Measurements from ENCODE around the gene SLC35E1. TPM values are rescaled to one million over a fixed set of nuclear protein-coding genes. Genes with fewer than 3 reads are reported as not detected.

SLC35E1 gene
- total RNA-seq, 1 donor from 2014 or later: 26.8 TPM

DNA sequence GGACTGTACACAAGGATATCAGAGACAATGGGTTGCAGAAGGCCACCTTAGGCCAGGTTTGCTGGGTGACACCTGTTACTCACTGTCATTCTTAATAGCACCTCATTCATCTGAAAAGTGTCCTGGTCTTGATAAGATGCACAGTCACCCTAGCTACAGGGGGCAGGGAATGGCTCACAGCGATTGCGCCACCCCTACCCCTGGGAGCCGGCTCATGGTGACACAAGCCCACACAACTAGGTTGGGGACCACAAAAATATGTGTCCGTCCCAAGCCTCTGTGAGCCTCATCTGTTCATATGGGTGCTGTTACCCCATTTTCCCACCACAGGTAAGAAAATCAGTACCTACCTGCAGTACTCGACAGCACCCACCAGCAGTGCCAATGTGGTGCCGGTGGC lies 32.4 kb upstream of the SLC35E1 start:
- TF ChIP-seq, protein P1, sequence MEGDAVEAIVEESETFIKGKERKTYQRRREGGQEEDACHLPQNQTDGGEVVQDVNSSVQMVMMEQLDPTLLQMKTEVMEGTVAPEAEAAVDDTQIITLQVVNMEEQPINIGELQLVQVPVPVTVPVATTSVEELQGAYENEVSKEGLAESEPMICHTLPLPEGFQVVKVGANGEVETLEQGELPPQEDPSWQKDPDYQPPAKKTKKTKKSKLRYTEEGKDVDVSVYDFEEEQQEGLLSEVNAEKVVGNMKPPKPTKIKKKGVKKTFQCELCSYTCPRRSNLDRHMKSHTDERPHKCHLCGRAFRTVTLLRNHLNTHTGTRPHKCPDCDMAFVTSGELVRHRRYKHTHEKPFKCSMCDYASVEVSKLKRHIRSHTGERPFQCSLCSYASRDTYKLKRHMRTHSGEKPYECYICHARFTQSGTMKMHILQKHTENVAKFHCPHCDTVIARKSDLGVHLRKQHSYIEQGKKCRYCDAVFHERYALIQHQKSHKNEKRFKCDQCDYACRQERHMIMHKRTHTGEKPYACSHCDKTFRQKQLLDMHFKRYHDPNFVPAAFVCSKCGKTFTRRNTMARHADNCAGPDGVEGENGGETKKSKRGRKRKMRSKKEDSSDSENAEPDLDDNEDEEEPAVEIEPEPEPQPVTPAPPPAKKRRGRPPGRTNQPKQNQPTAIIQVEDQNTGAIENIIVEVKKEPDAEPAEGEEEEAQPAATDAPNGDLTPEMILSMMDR (IDR thresholded peaks at IDR 0.05; ENCODE audit: borderline replicate concordance): no peak
- Histone ChIP-seq H3K27me3 (ENCODE audit: low read depth) (no peaks in the 10 kb centered on the region), H3K4me3 (no peak overlapping the region), H3K4me1 (peaks cover 95% of the 10 kb centered on the region), H3K36me3 (no peaks in the 10 kb centered on the region), H3K9me3 (replicated peaks) (no peaks in the 10 kb centered on the region), H3K27ac (replicated peaks) (no peak overlapping the region)
- DNase-seq: no peak
- intact Hi-C loops (cut with micrococcal nuclease): no loop called here

DNA sequence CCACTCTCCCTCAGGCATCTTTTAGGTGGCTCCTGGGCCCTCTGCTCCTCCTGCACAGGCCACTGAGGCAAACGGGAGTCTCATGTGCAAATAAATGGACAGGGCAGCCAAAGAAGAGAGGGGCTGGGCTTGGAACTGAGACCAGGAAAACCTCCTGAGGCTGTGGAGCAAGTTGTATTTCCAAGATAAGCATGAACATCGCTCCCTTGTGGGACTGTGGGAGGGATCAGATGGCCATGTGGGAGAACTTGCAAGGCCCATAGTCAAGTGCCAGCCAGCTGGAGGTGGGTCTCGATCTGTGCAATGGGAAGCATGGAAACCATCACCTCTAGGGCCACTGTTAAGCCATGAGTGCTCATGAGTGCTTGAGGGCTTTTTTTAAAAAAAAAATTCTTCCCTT lies 30.9 kb upstream of the SLC35E1 start:
- TF ChIP-seq, protein P1 (IDR thresholded peaks at IDR 0.05; ENCODE audit: borderline replicate concordance): no peak
- no peak for DNase-seq
- no peaks in the 10 kb centered on the region for H3K27me3 ChIP-seq (ENCODE audit: low read depth)
- peaks cover 95% of the 10 kb centered on the region for H3K4me1 ChIP-seq
- no peaks in the 10 kb centered on the region for H3K36me3 ChIP-seq
- H3K27ac ChIP-seq (replicated peaks): no peak overlapping the region
- H3K9me3 ChIP-seq (replicated peaks): no peaks in the 10 kb centered on the region
- intact Hi-C loops (cut with micrococcal nuclease): no loop called here
- H3K4me3 ChIP-seq: no peak overlapping the region

DNA sequence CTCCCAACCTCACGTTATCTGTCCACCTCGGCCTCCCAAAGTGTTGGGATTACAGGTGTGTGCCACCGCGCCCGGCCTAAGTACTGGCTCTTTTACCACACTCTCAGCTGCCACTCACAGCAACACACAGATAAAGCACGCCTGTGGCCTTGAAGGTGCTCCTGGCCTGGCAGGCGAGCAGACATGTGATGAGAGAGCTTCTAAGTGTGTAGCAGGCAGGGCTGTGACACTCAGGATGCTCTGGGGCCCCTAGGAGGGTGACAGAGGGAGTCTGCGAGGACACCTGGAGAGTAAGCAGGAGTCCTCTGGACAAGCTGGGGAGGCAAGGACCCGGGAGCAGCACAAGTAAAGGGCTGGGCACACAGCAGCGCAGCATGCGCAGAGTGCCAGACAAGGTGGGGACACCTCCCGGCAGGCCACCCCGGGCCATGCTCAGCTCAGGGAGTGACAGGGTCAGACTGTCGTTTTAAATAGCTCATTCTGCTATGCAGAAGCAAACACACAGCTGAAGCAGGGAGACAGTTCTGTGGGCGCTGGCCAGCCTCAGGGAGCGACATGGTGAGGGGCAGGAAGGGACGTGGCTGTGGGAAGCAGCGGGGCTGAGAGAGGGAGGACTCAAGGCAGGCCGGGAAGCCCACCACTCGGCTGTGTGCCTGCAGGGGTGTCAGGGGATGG lies 29.3 kb upstream of the SLC35E1 start:
- Histone ChIP-seq H3K4me1 (peaks cover 94% of the 10 kb centered on the region), H3K9me3 (replicated peaks) (no peaks in the 10 kb centered on the region), H3K4me3 (peak overlapping the region; percentile 3), H3K27ac (replicated peaks) (peak overlapping the region; percentile 72), H3K36me3 (no peaks in the 10 kb centered on the region), H3K27me3 (ENCODE audit: low read depth) (no peaks in the 10 kb centered on the region)
- DNase-seq: no peak
- TF ChIP-seq, protein P1 (IDR thresholded peaks at IDR 0.05; ENCODE audit: borderline replicate concordance): no peak
- intact Hi-C loops (cut with micrococcal nuclease): no loop called here

DNA sequence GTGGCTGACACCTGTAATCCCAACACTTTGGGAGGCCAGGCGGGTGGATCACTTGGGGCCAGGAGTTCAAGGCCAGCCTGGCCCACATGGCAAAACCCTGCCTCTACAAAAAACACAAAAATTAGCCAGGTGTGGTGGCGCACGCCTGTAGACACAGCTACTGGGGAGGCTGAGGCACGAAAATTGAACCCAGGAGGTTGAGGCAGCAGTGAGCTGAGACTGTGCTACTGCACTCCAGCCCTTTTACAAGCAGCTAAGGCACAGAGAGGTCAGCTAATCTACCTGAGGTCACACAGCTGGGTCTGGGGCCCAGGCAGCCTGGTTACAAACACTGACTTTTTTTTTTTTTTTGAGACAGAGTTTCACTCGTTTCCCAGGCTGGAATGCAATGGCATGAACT lies 28.6 kb upstream of the SLC35E1 start:
- intact Hi-C loops (cut with micrococcal nuclease): no loop called here
- peak overlapping the region; percentile 72 for H3K27ac ChIP-seq (replicated peaks)
- H3K4me3 ChIP-seq: no peak overlapping the region
- H3K4me1 ChIP-seq: peaks cover 93% of the 10 kb centered on the region
- DNase-seq: no peak
- TF ChIP-seq, protein P1 (IDR thresholded peaks at IDR 0.05; ENCODE audit: borderline replicate concordance): no peak
- H3K36me3 ChIP-seq: no peaks in the 10 kb centered on the region
- H3K9me3 ChIP-seq (replicated peaks): no peaks in the 10 kb centered on the region
- no peaks in the 10 kb centered on the region for H3K27me3 ChIP-seq (ENCODE audit: low read depth)

DNA sequence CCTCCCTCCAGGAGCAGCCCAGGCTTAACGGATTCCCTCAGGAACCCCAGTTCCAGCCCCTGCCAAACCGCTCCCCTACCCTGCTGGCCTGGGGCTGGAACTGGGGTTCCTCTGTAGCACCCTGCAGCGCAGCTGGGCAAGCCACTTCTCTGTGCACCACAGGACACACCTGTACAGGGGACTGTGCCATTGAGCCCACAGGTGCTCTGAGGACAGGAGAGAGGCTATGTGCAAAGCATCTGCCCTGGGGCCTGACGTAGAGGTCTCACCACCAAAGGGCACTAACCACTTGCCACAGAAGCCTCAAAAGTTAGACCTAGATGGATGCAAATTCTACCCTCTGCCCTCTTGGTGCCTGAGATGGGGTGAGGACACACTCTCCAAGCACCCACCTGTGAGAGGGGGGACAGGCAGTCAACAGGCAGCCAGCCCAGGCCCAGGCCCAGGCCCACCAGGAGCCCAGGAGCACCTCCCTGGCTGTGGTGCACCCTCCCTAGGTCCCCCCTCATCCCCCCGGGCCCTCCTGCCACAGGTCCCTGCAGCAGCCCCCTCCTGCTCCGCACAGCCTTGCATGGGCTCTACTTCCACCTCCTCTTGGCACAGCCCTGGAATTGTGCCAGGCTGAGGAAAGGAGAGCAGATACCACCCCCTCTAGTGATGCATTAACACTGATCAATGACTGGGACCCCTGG lies 27.6 kb upstream of the SLC35E1 start:
- Histone ChIP-seq H3K27ac (replicated peaks) (no peak overlapping the region), H3K4me3 (no peak overlapping the region), H3K9me3 (replicated peaks) (no peaks in the 10 kb centered on the region), H3K4me1 (peaks cover 92% of the 10 kb centered on the region), H3K27me3 (ENCODE audit: low read depth) (no peaks in the 10 kb centered on the region), H3K36me3 (no peaks in the 10 kb centered on the region)
- DNase-seq: no peak
- TF ChIP-seq, protein P1 (IDR thresholded peaks at IDR 0.05; ENCODE audit: borderline replicate concordance): no peak
- intact Hi-C loops (cut with micrococcal nuclease): no loop called here

Measured in left ventricle myocardium inferior (tissue), 1 donor.